HG03060 (cell line): ENCODE data around the gene ABCC4.

Experiments used
- ATAC-seq: cut with Tn5 transposase; IDR thresholded peaks from one replicate; pipeline ENCODE4 v1.9.1; 2021; ENCODE audit warnings: low read depth, moderate number of reproducible peaks; ENCODE audit not compliant: unreplicated experiment

The ABCC4 gene

GRCh38 chr13:95020298-95020987 lies 280.8 kb downstream of the ABCC4 start:
- ATAC-seq, result no peak

- no peak for ATAC-seq
Measured at GRCh38 chr13:95019886-95020285, 281.4 kb downstream of the ABCC4 start.

GRCh38 chr13:95007322-95007721 lies 293.9 kb downstream of the ABCC4 start:
- ATAC-seq, result no peak

DNA sequence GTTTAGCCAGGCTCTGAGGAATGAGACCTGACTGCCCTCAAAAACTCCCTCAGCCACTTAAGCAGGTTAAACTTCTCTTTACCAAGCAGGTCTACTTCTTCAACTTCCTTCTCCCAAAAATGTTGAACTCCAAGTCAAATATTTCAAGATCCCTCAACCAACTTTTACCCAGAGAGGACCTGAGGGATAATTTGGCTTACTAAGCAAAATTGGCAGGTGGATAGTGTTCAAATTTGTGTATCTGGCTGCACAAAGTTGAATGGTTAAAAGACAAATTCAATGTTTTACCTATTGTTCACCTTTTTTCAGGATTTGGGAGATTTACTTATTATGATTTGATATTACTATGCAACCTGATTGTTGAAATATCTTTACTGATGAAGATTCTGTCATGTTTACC lies 296.0 kb downstream of the ABCC4 start:
- no peak for ATAC-seq

GRCh38 chr13:95003019-95003813 lies 298.0 kb downstream of the ABCC4 start:
- no peak for ATAC-seq

GRCh38 chr13:95002126-95002525 lies 299.1 kb downstream of the ABCC4 start:
- no peak for ATAC-seq

- ATAC-seq, result no peak
Measured at GRCh38 chr13:94999871-95000270, 301.4 kb downstream of the ABCC4 start.

- no peak for ATAC-seq
Measured at GRCh38 chr13:94997126-94997525, 304.1 kb downstream of the ABCC4 start.

DNA sequence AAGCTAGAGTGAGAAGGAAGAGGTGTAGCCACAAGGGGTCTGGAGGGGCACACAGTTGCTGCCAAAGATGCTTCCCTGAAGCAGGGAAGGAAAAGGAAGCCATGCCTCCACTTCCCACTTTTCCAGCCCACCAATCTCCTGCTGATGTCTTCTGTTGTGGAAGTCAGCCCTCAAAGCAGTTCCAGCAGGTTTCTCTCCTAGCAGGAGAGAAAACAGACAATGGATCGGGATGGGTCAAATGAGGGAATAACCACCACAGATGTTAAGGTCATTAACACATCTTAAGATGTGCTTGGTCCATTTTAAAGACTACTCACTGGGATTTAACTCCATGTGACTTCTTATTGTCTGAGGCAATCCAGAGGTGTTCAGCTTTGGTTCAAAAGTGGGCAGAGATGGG lies 304.8 kb downstream of the ABCC4 start:
- ATAC-seq, result no peak

GRCh38 chr13:94994506-94994905 lies 306.7 kb downstream of the ABCC4 start:
- no peak for ATAC-seq

- ATAC-seq, result no peak
Measured at GRCh38 chr13:94993616-94994015, 307.6 kb downstream of the ABCC4 start.

DNA sequence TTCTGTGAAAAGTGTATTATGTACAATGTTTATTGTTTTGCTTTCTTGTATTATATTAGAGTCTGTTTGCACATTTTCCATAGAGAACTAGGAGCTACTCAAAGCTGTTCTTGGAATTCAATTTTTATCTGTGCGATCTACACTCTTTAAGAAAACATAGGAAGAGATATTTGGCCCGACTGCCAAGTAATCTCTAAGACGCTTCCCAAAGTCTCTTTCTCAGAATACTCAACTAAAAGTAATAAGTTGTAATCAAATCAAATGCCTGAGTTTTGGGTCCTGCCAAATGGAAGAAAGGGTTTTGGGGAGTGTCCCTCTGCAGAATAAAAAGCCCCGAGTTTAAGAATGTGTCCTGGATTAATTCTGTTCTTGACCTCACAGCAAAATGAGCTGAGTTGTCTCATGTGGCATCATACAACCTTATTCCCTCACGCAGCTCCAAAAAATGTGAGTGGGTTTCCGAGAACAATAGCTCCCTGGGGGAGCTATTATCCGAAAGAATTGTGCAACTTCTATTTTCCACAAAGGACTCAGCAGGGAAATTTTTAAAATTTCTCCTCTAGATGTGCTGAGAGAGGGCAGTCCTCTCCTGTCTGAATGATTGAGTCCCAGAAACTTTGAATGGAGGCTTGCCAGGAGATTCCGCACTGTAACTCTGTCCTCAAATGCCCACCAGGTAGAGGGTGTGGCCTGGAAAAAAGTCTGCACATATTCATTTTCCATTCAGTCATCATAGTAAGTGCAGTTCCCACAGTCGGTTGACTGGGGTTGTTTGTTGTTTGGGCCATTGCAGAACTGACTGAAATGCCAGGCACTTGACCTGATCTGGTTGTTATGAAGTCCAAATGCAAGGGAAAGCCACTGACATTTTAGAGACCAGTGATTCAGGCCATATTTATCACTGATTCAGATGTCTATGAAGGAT lies 309.0 kb downstream of the ABCC4 start:
- no peak for ATAC-seq

- no peak for ATAC-seq
Measured at GRCh38 chr13:94988654-94989053, 312.6 kb downstream of the ABCC4 start.

DNA sequence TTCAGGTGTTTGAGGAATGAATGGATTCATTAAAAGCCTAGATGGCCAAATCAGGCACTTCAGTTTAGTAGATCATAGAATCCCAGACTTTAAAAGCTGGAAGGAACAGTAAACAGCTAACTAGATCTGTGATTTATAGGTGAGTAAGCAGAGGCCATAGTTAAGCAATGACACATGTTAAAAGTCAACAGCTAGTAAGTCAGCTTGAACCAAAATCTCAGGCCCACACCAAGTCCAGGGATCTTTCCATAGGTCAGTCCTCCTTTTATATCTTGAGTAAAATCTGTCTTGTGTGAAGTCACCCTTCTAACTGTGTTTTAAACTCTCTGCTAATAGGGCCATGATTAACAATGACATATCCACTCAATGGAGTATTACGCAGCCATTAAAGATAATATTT lies 313.4 kb downstream of the ABCC4 start:
- ATAC-seq, result no peak

- ATAC-seq, result no peak
Measured at GRCh38 chr13:94987081-94987480, 314.2 kb downstream of the ABCC4 start.

DNA sequence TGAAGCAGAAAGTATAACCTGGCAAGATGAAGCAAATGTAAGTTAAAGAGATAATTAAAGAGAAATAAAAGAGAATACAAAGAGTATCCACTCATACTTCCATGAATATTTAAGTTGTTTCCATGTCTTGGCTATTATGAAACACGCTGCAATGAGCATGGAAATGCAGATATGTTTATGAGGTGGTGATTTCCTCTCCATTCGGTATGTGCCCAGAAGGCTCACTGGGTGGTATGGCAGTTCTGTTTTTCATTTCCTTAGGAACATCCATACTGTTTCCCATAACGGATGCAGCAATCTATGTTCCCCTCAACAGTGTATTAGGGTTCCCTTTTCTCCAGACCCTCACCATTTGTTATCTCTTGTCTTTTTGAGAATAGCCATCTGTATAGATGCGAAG lies 316.3 kb downstream of the ABCC4 start:
- ATAC-seq, result no peak

- ATAC-seq, result no peak
Measured at GRCh38 chr13:94978516-94978915, 322.7 kb downstream of the ABCC4 start.

- no peak for ATAC-seq
Measured at GRCh38 chr13:94974015-94974951, 327.0 kb downstream of the ABCC4 start.

DNA sequence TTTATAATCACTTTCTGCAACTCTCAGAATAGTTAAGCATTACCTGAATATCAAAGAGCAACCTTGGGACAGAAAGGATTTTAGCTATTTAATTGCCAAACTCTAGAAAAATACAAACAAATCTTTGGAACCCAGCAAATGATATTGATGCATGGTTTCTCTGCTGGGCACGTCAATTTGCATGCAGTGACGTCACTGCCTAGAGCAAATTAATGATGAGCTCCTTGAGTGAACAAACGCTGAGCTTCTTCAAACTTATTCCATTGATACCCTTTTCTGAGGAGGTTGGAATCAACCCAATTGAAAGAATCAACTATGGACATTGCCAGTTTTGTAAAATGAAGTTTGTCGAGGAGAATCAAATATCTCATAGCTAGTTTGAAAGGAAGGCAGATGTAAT lies 329.0 kb downstream of the ABCC4 start:
- no peak for ATAC-seq
